ENCODE measurements around the gene ATP7B.
"Not testable (repeated sequence)": the region's sequence is repeated elsewhere in the genome, so short reads cannot be mapped to it uniquely, and the experiment has no call there.

Gene ATP7B

DNA sequence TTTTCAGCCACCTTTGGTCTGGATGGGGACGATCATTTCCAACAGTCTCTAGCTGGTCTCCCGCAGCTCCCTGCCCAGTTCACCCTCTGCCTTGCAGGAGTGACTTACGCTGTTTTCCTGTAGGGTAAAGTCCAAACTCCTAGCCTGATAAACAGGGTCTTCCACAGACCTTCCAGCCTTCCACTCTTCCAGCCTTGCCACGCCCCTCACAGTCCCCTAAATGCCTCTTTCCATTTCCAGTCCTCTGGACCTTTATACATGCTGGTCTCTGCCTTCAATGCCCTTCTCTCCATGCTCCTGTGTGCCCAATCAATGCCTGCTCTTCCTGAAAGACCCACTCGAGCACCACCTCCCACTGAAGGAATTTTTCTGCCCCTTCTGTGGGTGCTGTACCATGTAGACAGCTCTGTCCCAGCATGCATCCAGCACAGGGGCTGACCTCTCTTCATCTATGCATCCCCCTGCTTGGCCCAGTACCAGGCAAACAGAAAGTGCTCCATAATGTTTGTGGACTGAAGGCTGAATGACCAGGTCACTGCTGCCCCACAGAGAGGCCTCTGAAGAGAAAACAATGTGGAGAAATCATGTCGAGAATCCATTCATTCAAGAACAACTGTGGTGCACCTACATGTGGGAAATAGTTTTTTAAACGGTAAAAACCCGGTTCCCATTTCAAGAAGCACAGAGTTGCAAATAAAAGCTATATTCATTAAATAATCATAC lies 4.6 kb downstream of the ATP7B start:
- no peak for DNase-seq (ENCODE audit: low read depth)

DNA sequence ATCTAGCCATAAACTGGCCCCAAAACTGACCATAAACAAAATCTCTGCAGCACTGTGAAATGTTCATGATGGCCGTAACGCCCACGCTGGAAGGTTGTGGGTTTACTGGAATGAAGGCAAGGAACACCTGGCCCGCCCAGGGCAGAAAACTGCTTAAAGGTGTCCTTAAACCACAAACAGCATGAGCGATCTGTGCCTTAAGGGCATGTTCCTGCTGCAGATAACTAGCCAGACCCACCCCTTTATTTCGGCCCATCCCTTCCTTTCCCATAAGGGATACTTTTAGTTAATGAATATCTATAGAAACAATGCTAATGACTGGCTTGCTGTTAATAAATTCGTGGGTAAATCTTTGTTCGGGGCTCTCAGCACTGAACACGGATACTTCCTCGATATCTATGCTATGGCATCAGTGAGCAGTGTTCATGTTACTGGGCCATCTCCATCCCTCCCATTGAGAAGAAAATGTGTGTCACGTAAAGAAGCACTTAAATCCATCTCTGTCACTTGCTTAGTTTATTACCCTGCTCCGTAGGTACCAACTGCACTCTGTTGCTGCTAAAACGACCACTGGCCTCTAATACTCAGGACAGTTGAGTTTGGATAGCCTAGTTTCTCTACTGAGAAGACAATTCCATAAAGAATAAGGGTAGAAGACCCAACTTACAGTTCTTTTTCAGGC lies 5.3 kb downstream of the ATP7B start:
- DNase-seq (ENCODE audit: low read depth), result no peak

DNA sequence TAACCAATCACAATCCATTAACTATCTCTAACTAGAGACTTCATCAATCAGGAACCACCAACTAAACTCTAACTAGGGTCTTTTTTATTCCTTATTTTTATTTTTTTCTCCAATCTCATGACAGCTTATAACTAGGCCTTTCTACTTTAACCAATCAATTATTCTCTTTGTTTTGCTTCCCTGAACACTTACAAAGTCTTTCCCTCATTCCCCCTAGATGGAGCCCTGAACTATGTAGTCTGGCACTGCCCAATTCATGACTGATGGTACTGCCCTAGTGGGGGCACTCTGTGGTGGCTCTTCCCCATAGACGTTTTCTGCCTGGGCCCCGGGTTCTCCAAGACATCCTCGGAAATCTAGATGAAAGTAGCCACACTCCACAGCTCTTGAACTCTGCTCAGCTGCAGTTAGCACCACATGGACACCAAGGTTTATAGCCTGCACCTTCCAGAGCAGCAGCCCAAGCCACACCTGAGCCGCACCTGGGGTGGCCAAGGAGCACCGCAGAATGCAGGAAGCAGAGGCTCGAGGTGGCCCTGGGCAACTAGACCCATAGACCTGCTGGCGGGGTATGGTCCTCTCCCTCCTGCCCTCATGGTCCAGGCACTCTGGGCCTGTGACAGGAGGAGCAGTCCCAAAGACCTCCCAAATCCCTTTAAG lies 6.6 kb downstream of the ATP7B start:
- DNase-seq (ENCODE audit: low read depth), result no peak

DNA sequence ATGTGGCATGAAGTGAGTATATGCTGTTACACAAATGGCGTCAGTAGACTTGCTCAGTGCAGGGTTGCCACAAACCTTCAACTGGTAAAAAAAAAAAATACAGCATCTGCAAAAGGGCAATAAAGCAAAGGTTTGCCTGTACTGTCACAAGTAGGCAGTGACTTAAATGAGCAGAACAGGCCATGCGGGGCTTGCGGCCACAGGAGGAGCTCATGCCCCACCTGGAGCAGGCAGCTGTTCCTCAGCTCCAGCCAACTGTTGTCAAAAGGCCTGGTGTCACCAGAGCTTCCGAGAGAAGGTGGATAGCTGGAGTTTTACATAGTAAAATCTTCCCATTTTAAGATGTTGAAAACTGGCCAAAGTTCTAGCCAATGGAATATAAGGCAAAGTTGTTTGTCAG lies 7.7 kb downstream of the ATP7B start:
- no peak for DNase-seq (ENCODE audit: low read depth)

DNA sequence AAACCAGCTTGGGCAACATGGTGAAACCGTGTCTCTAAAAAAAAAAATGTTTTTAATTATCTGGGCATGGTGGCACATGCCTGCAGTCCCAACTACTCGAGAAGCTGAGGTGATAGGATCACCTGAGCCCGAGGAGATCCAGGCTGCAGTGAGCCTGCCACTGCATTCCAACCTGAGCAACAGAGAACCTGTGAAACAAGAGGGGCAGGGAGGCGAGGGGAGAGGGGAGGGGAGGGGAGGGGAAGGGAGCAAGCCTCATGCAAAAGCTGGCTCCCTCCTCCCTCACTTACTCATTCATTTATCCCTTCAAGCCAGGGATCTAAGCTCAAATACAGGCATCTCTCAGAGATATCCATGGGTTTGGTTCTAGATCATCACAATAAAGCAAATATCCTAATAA lies 8.9 kb downstream of the ATP7B start:
- no peak for DNase-seq (ENCODE audit: low read depth)

DNA sequence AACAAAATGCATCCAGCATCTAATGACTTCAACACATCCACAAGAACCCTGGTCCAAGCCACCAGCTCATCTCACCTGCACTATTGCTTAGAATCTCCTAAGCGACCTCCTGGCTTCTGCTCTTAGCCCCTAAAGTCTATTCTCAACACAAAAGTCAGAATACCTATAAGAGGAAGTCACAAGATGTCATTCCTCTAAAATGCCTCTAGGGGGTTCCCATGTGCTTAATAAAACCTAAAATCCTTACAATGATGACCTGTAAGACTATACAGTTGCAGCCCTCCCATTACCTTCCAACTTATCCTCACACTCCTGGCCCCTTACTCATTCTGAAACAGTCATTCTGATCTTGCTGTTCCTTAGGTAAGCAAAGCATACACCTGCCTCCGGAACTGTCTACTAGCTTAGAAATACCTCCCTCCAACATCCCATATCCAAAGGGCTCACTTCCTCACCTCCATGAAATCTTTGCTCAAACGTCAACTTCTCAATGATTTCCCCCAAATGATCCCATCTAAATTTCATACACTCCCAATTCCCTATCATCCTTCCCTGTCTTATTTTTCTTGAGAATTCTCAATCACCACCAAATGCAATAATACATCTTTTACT lies 10.0 kb downstream of the ATP7B start:
- no peak for DNase-seq (ENCODE audit: low read depth)

DNA sequence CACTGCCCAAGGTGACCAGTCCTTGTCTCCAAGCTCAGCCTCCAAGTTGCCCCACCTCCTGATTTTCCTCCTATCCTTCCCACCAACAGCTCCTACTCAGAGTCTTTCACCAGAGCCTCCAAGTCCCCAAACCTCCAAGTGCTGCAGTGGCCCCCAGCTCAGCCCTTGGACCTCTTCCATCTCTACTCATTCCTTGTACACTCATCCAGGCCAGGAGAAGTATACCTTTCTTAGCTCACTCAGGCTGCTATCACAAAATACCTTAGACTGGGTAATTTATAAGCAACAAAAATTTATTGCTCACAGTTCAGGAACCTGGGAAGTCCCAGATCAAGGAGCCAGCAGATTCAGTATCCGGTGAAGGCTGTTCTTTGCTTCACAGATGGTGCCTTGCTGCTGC lies 11.3 kb downstream of the ATP7B start:
- no peak for DNase-seq (ENCODE audit: low read depth)

DNA sequence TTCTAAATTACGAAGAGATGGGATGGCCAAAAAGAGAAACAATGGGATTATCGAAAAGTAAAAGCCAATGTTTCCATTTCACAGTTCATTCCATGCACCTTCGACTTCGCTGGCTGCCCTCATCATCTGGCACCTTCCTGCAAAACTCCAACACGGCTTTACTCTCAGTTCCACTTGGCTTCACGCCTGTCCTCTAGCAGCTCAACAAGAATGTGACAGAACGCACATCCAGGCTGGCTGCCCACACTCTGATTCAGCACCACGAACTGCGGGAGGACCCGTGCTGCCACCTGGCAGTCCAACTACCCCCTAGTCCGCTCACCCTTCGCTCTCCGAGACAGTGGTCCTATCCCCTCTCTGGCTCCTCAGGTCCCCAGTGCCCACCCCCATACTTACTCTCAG lies 11.7 kb downstream of the ATP7B start:
- DNase-seq (ENCODE audit: low read depth), result no peak

DNA sequence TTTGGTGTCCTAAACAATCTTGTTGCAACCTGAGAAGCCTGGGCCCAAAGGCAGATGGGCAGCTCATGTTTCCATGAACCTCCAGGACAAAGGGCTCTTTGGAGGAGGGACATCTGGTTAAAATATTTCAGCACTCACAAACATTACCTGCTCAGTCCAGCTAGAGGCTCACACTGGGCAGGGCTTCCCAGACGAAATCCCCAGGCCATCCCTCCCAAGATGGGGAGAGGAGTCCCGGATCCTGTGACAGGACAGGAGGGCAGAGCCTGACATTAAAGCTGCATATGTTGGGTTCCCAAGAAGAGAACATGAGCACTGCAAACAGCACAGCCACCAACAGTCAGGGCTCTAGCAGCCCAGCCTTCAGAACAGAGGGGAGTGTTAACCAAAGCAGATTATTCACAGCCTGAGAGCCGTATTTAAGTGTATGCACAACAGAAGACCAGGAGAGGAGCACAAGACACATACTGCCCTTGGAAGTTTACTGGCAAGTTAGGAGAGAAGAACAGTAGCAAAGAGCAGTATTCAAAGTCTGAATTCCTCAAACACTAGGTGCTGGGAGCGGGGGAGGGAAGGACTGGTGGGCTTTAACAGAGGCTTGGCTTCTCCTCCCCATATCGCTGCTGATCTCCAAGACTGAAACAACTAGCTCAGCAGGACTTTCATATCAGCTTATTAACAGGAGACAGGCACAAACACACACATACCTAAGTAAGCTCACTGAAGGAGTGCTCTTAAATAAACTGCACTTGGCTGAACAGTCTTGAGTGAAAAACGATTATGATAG lies 12.3 kb downstream of the ATP7B start:
- DNase-seq (ENCODE audit: low read depth), result no peak

DNA sequence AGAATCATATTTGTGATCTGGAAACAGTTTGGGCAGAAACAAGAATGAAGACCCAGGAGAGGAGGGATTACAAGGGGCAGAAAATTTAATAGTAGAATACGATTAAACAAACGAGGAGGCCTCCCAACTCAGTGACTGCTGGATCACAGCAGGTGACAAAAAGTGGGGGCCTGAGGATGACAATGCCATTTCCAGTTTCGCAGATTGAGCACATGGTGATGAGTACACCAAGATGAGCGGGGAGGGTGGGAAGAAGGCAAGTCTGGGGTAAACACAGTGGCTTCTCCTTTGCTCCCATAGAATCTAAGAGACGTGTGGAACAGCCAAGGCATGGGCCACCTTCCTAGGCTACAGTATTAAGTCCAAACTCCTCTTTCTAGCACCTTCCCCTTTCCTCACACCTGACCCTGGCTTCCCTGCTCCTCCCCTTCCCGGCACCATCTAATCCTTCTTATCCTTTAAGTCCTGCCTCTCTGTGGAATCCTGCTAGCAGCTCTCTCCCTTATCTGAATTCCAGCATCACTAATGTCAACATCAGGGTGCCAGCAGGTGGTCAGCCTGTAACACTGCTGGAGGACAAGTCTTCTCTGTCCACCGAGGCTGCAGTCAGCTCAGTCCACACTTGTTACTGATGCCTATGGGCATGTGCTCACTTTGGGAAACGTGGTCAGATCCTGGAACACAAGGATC lies 13.5 kb downstream of the ATP7B start:
- no peak for DNase-seq (ENCODE audit: low read depth)

DNA sequence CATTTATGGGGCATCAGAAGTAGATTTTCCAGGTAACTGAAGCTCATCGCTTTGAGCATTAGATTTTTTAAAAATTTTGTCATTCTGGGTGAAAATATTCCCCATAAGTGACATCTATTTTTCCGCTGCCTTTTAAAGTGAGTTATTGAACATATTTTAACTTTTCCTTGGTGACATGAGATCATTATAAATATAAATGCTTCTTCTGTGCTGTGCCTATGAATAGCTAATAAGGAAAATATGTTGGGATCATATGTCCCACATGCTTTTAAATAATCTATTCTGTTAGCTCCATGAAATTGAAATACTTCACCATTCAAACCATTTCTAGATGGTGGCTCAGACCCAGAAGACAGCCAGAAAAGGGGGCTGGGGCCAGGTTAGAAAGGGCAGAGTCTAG lies 14.1 kb downstream of the ATP7B start:
- no peak for DNase-seq (ENCODE audit: low read depth)

DNA sequence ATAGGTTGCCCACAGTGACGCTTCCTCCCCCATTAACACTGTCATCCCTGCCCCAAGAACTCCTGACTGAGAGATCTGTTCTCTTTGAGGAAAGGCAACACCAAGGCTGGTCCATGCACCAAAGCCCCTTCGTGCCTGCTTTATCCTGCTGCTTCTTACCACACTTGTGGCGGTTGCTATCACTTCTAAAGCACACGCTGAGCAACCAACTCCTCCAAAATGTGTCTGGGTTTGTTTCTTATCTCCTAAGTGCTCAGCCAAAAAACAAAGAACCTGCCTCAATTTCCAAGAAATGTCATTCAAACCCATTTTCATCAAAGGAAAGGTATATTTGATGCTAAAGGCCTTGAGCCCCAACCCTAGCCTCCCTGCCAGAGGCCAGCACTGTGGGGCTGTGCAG lies 14.6 kb downstream of the ATP7B start:
- no peak for DNase-seq (ENCODE audit: low read depth)

DNA sequence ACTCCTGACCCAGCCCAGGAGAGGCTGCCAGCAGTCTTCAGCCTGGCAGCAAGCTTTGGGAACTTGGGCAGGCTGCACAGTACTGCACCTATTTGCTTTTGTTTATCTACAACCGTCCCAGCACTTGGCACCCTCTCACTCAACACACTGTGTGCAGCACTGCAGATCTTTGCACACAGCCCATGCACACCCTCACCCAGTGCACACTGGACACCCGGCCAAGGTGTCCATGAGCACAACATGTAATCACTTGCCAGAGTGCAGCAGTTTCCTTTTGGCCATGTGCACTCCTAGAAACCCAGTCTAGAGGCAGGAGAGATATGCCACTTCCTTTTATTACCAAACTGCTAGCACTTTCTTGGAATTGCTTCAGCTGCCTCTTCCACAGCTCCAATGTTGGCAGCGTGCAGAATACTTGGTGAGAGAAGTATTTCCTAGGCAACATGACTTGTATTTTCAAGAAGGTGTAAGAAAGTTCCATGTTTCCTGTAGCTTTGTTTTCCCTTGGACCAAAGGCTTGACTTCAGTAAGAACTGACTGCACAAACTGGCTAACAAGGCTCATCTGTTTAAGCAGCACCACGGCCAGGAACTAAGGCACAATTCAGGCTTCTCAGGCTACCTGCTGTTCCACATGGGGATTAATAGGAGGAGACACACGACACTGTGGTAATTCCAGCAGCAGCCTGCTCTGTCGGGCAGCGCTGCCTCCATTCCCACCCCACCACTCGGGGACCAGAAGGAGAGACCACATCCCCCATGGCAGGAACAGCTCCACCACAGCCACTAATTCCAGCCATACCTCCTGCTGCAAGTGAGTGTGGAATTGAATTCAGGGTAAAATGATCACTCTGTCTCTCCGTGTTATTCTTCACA lies 15.3 kb downstream of the ATP7B start:
- no peak for DNase-seq (ENCODE audit: low read depth)

DNA sequence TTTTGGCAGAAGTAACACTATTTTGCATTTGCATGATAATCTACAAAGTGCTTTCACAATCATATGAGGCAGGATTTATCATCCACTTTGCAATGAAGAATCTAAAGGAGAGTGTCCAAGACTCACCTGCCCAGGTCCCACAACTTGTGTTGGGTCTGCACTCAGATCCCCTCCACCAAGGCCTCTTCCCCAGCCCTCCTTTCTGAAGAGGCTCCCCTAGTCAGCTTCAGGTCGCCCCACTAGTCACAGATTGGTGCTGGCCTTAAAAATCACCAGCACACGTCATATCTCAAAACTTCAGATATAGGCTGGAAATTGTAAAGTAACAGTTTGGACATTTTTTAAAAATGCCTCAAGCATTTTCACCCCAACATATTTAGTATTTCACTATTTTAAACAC lies 17.5 kb downstream of the ATP7B start:
- no peak for DNase-seq (ENCODE audit: low read depth)

DNA sequence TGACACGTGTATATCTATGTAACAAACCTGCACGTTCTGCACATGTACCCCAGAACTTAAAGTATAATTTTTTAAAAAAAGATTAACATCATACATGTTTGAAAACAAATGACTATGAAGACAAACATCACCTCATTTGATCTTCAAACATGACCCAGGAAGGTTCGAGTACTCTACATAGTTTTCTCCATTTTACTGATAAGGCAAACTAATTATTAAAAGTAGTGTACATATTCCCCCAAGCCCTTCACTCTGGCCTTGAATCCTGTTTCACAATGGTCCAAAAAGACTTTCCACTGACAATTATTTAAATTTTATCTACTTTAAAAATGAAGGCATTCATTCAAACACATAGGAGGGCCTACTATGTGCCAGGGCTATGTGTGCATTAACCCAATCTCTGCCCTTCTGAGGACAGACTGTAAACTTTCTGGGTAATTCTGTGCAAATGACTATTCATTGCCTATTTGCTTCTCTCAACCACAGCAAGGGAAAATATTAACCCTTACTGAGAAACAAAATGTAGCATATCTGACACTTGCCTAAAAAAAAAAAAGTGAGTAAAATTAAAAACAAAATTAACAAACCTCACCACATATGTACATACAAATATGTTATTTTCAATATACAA lies 22.1 kb downstream of the ATP7B start:
- DNase-seq (ENCODE audit: low read depth), result no peak

DNA sequence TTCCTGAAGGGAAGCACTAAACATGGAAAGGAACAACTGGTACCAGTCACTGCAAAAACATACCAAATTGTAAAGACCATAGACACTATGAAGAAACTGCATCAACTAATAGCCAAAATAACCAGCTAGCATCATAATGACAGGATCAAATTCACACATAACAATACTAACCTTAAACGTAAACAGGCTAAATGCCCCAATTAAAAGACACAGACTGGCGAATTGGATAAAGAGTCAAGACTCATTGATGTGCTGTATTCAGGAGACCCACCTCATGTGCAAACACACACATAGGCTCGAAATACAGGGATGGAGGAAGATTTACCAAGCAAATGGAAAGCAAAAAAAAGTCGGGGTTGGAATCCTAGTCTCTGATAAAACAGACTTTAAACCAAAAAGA lies 26.3 kb downstream of the ATP7B start:
- not testable (repeated sequence) for DNase-seq (ENCODE audit: low read depth)

DNA sequence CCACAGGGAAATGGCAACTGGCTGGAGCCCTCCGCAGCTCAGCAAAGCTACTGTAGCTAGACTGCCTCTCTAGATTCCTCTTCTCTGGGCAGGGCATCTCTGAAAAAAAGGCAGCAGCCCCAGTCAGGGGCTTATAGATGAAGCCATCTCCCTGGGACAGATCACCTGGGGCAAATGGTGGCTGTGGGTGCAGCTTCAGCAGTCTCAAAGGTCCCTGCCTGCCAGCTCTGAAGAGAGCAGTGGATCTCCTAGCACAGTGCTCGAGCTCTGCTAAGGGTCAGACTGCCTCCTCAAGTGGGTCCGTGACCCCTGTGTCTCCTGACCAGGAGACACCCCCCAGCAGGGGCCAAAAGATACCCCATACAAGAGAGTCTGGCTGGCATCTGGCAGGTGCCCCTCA lies 28.0 kb downstream of the ATP7B start:
- not testable (repeated sequence) for DNase-seq (ENCODE audit: low read depth)

DNA sequence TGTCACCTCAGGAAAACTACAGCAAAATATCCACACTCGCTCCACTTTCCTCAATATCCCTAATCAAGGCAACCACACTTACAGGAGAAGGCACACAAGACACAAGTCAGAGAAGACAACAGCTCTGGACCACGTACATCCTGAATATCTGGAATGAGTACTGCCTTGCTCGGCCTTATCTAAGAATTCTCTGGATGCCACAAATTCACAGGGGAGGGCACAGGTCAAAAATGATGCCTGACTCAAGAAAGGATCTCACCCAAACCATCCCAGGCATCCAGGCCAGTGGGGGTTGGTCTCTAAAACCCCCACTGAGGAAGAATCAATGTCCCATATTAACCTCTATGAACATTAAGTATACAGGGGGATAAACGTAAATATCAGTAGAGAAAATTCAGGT lies 29.9 kb downstream of the ATP7B start:
- peak; percentile 51 for DNase-seq (ENCODE audit: low read depth)

DNA sequence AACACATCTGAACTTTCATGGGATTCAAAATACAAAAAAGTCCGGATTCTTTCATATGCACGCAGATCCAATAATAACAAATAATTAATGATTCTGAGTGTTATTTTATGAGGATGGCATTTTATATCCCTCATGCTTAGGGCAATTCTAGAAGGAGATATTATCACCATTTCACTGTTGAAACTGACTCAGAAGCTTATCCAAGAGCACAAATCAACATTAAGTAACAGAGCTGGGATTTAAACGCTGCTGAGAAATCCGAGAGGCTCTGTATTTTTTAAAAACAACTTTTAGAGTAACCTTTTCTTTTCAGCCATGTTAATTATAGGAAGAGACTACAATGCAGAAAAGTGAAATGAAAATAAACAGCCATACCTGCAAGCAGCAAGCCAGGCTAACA lies 30.3 kb downstream of the ATP7B start:
- DNase-seq (ENCODE audit: low read depth), result no peak

All from HS-27A (cell line).